Lung (tissue), 12 donors: ENCODE results near the gene LYZL4. TPM values are rescaled to one million over a fixed set of nuclear protein-coding genes. Genes with fewer than 3 reads are reported as not detected.

Experiments
- ATAC-seq: fragments of 200-7000 bp; cut with Tn5 transposase; one replicate; pipeline ENCODE4 v1.9.1; 2020; ENCODE audit warnings: moderate number of reproducible peaks; ENCODE audit not compliant: insufficient read depth, low FRiP score
- DNase-seq, 3 donors: peaks; one replicate each; pipeline ENCODE4 v3.0.0-alpha.2; 2013 to 2017
- H3K27ac ChIP-seq, 2 donors: one replicate each; pipeline ENCODE4 v1.5.1; 2013; ENCODE audit warnings: mild to moderate bottlenecking in 2 of 2, moderate library complexity in 2 of 2, control low read depth in 1 of 2, inconsistent platforms in 1 of 2, low read depth in 1 of 2, low read length in 1 of 2
- H3K27me3 ChIP-seq, 3 donors: one replicate each; pipeline ENCODE4 v1.5.1; 2013; ENCODE audit warnings: low read length in 2 of 3; ENCODE audit not compliant: control insufficient read depth in 3 of 3, insufficient read depth in 3 of 3
- H3K36me3 ChIP-seq, 4 donors: one replicate each; pipeline ENCODE4 v1.5.1; 2013; ENCODE audit warnings: low read length in 4 of 4, mild to moderate bottlenecking in 1 of 4, moderate library complexity in 1 of 4; ENCODE audit not compliant: control insufficient read depth in 4 of 4, insufficient read depth in 4 of 4
- H3K4me1 ChIP-seq, 5 donors: one replicate each; pipeline ENCODE4 v1.5.1; 2013; ENCODE audit warnings: low read length in 5 of 5, mild to moderate bottlenecking in 2 of 5, moderate library complexity in 1 of 5; ENCODE audit not compliant: control insufficient read depth in 5 of 5, insufficient read depth in 5 of 5
- H3K4me3 ChIP-seq: one replicate; pipeline ENCODE4 v1.5.1; 2013; ENCODE audit warnings: mild to moderate bottlenecking, control low read depth, moderate library complexity
- H3K9ac ChIP-seq, 2 donors: one replicate each; pipeline ENCODE4 v1.5.1; 2013; ENCODE audit warnings: low read length in 2 of 2, control low read depth in 1 of 2; ENCODE audit not compliant: insufficient read depth in 1 of 2
- H3K9me3 ChIP-seq, 4 donors: one replicate each; pipeline ENCODE4 v1.5.1; 2013; ENCODE audit warnings: low read length in 3 of 4, mild to moderate bottlenecking in 1 of 4, moderate library complexity in 1 of 4; ENCODE audit not compliant: control insufficient read depth in 4 of 4, insufficient read depth in 3 of 4
- WGBS, 2 donors: extraction: QIAGEN DNeasy Blood & Tissue Kit; methylation state at CpG; one replicate each; pipeline ENCODE4 v1.1.7; 2013; 5-methylcytosine and 5-hydroxymethylcytosine counted together
- polyA plus RNA-seq, 2 donors: library from polyadenylated mRNA; stranded (reverse); fragments of 200-250 nt; gene quantifications; one replicate each; pipeline ENCODE4 v1.2.1, GENCODE V29; 2013
- total RNA-seq, 2 donors: library from RNA; depleted of rRNA in 1 of 2; stranded (reverse); fragments of >200 nt in 1 of 2; gene quantifications; one replicate each; pipeline ENCODE4 v1.2.1, GENCODE V29; 2014 to 2021
- TF ChIP-seq, protein P1 (sequence below): IDR thresholded peaks from 2 replicates; pipeline ENCODE4 v1.5.1; 2012; ENCODE audit warnings: mild to moderate bottlenecking; ENCODE audit errors: control extremely low read depth, extremely low read depth
- donor health status: control.
- donor health status: control.
- donor health status: Bipolar disorder and iron deficiency.
- donor health status: healthy.
- donor health status: DM: yes; HTN: yes; CAD: no.

LYZL4 gene
- total and polyA plus RNA-seq, 4 donors, result 0.14 TPM; not detected in 3

DNA sequence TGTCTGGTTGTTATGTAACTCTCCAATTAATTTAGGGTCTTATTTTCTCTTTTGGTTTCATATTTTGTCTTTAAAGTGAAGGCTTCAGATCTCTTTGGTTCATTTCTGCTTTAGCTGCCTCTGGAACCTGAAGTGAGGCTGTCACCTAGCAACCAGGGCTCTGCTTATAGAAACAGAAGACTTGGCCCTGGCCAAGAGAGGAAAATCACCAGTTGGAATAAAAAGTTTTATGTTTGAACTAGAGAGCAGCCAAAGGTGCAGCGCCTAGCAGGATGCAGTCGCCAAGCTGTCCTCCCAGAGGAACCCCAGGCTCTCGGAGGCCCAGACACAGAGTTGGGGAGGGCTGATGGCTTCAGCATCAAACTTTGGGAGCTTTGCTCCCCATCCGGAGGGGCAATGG is 41.1 kb downstream of the LYZL4 start:
- peak; percentile 44 to 60 (median 50) for DNase-seq
- Histone ChIP-seq H3K4me1 (peaks cover 0 to 3% (median 0%) of the 10 kb centered on the region in 5 donors), H3K27ac (no peak overlapping the region)

DNA sequence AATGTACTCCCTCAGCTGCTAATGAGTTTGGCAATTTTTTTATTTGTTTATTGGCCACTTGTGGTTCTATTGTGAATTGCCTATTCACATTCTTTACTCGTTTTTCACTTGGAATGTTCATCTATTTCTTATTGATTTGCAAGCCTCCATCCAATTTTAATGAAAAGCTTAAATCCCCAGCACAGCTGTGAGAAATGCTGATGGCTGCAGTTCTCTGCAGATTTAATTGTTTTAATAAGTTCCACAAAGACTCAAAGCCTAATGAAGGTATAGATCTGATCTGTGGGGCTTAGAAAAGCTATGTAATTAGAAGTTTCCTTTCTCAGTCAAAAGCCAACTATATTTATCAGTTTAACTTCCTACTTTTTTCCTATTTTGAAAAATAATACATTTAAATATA is 41.5 kb downstream of the LYZL4 start:
- H3K27me3 ChIP-seq, result no peaks in the 10 kb centered on the region
- H3K36me3 ChIP-seq, result no peaks in the 10 kb centered on the region
- peaks cover 0 to 6% (median 0%) of the 10 kb centered on the region in 4 donors for H3K9me3 ChIP-seq
- TF ChIP-seq, protein P1, sequence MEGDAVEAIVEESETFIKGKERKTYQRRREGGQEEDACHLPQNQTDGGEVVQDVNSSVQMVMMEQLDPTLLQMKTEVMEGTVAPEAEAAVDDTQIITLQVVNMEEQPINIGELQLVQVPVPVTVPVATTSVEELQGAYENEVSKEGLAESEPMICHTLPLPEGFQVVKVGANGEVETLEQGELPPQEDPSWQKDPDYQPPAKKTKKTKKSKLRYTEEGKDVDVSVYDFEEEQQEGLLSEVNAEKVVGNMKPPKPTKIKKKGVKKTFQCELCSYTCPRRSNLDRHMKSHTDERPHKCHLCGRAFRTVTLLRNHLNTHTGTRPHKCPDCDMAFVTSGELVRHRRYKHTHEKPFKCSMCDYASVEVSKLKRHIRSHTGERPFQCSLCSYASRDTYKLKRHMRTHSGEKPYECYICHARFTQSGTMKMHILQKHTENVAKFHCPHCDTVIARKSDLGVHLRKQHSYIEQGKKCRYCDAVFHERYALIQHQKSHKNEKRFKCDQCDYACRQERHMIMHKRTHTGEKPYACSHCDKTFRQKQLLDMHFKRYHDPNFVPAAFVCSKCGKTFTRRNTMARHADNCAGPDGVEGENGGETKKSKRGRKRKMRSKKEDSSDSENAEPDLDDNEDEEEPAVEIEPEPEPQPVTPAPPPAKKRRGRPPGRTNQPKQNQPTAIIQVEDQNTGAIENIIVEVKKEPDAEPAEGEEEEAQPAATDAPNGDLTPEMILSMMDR, result no peak
- peaks cover 0 to 3% (median 0%) of the 10 kb centered on the region in 5 donors for H3K4me1 ChIP-seq
- DNase-seq, result no peak
- no peak overlapping the region for H3K4me3 ChIP-seq
- ATAC-seq, result no peak
- no peak overlapping the region for H3K27ac ChIP-seq
- H3K9ac ChIP-seq, result no peak overlapping the region
- WGBS, 2 donors, result 28 to 73% methylated on average over 1 of the region's 1 CpG

More for the DNA sequence above, 41.1 kb downstream of the LYZL4 start:
- ATAC-seq, result no peak
- TF ChIP-seq, protein P1, result no peak
- 36 to 72% methylated on average over 4 of the region's 4 CpGs for WGBS, 2 donors
- H3K27me3 ChIP-seq, result no peaks in the 10 kb centered on the region
- no peak overlapping the region for H3K9ac ChIP-seq
- H3K9me3 ChIP-seq, result peaks cover 0 to 6% (median 0%) of the 10 kb centered on the region in 4 donors
- no peak overlapping the region for H3K4me3 ChIP-seq
- H3K36me3 ChIP-seq, result no peaks in the 10 kb centered on the region

DNA sequence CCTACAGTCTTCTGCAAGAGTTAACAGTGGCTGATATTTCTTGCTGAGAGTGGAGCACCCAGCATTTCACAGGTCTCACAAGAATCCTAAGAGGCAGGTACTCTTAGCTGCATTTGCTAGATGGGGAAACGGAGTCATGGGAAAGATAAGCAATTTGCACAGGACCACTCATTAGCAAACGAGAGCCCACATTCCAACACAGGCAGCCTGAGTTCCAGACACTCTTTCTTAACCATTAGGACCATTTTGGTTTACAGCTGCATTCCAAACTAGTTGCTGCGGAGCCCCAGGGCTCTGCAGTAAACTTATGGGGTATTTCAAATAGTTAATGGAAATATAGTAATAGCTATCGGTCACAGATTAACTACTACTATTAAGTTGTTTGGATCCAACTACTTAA is 42.5 kb downstream of the LYZL4 start:
- 72 to 85% methylated on average over 4 of the region's 4 CpGs for WGBS, 2 donors
- no peaks in the 10 kb centered on the region for H3K27me3 ChIP-seq

More for the DNA sequence above, 42.5 kb downstream of the LYZL4 start:
- Histone ChIP-seq H3K9ac (no peak overlapping the region), H3K4me1 (peaks cover 0 to 3% (median 0%) of the 10 kb centered on the region in 5 donors), H3K27ac (no peak overlapping the region), H3K4me3 (no peak overlapping the region), H3K9me3 (peaks cover 0 to 6% (median 0%) of the 10 kb centered on the region in 4 donors), H3K36me3 (no peaks in the 10 kb centered on the region)
- ATAC-seq (no peak), DNase-seq (no peak)
- TF ChIP-seq, protein P1, result no peak
